ENCODE results near the gene SLC10A4.

The SLC10A4 gene

DNA sequence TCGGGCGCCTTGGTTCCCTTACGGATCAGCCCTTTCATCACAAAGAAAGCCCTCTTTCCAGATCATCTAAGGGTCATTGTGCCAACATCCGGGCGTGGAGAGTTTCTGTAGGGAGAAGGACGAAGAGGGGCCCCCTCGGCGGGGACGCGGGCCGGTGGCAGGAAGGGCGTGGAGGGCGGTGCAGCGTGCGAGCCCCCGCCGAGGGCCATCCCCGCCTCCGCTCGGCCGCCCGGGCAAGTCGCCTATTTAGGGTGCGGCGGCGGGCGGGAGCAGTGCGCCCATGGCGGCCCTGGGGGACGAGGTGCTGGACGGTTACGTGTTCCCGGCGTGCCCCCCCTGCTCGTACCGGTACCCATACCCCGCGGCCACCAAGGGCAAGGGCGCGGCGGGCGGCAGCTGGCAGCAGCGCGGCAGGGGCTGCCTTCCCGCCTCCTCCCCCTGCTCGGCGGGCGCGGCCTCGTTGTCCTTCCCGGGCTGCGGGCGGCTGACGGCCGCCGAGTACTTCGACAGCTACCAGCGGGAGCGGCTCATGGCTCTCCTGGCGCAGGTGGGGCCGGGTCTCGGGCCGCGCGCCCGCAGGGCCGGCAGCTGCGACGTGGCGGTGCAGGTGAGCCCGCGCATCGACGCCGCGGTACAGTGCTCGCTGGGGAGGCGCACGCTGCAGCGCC is 7.0 kb downstream of the SLC10A4 start, which contains the start of gene ZAR1:
TSS of gene ZAR1 (plus strand) at position 241 of the 668 bp plus-strand sequence. CDS start at position 281, 40 bp downstream.
- DNase-seq (ENCODE audit: low read depth in 2 of 2) = no peak

DNA sequence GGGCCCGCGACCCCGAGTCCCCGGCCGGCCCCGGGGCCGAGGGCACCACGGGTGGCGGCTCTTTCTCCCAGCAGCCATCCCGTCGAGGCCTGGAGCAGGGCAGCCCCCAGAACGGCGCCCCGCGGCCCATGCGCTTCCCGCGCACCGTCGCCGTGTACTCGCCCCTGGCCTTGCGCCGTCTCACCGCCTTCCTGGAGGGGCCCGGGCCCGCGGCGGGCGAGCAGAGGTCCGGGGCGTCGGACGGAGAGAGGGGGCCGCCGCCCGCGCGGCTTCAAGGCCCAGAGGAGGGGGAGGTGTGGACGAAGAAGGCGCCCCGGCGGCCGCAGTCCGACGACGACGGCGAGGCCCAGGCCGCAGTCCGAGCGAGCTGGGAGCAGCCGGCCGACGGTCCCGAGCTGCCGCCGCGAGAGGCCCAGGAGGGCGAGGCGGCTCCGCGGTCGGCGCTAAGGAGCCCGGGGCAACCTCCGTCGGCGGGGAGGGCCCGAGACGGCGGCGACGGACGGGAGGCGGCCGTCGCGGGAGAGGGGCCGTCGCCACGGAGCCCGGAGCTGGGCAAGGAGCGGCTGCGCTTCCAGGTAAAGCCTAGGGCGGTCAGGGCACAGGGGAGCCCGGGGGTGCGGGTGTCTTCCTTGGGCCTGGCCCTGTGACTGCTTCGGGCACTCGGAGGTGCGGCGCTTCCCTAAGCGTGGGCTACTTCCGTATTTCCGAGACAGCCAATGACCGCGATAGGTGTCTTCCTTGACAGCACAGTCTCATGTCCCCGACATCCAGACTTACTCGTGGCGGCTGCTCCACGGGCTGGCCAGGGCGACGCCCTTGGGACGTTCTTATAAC is 7.8 kb downstream of the SLC10A4 start:
- DNase-seq (ENCODE audit: low read depth in 2 of 2) = no peak

GRCh38 chr4:48491514-48492176 is 8.5 kb downstream of the SLC10A4 start:
- DNase-seq (ENCODE audit: low read depth in 2 of 2) = no peak

GRCh38 chr4:48493452-48494100 is 10.4 kb downstream of the SLC10A4 start:
- DNase-seq (ENCODE audit: low read depth in 2 of 2) = no peak

DNA sequence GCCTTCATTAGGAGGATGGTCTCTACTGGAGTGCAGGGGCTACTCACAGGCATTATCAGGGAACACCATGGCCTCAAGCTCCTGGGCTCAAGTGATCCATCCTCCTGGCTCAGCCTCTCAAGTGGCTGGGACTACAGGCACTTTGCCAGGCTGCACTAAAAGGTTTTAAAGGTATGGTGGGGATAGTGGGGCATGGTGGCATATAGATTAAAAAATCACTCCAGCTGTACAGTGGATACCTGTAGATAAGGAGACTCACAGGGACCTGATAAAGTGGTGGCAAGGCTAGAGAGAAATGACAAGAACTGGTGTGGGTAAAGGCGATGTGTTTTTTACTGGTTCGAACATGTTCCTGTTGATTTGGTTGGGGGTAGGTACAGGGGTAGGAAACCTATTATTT is 12.8 kb downstream of the SLC10A4 start:
- DNase-seq (ENCODE audit: low read depth in 2 of 2) = no peak

DNA sequence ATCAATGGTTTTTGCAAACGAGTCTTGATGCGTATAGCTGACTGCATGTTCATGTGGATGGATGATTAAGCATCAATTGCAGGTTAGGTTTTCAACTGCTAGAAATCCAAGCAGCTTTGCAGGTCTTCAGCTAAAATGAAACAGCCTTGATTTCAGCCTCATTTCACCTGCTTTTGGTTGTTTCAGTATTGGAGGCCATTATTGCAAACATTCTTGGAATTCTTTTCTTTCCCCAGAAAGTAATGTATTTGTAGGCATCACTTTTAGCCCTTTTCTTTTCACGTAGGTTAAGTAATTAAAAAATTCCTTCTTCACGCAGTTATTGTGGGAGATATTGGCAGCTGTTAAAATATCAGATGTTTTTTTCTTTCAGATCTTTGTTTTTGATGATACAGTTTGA is 15.8 kb downstream of the SLC10A4 start:
- no peak for DNase-seq (ENCODE audit: low read depth in 2 of 2)

- no peak for DNase-seq (ENCODE audit: low read depth in 2 of 2)
Measured at GRCh38 chr4:48499551-48500066, 16.5 kb downstream of the SLC10A4 start.

- no peak for DNase-seq (ENCODE audit: low read depth in 2 of 2)
Measured at GRCh38 chr4:48503233-48504025, 20.3 kb downstream of the SLC10A4 start.

DNA sequence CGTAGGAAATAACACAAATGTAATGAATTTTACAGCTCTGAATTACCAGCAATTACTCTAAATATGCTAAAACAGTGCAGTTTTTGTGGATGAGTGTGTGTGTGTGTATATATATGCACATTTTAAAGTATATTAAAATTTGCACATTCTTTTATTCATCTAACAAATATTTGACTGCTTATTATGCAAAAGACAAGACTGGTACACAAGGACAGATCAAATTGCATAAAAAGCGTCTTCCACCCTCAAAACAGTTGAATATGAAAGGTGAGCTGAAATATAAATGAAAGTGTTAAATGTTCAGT is 20.8 kb downstream of the SLC10A4 start:
- DNase-seq (ENCODE audit: low read depth in 2 of 2) = no peak

GRCh38 chr4:48504352-48504751 is 21.2 kb downstream of the SLC10A4 start:
- no peak for DNase-seq (ENCODE audit: low read depth in 2 of 2)

DNA sequence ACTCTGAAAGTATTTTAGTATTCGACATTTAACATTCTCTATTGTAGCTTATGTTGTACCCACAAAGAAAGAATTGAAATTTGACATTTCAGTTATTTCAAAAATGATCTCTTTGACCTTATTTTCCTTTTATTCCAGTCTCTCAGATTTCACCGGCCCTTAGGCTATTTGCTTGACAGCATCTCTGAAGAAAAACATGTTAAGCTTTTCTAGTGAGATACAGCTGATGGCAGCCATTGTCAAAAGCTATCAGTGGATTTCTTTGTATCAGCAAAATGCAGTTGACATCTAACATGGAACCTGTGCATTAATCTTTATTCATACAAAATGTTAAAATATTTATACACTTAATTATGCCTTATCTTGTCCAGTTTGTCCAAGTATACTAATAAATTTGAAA is 23.6 kb downstream of the SLC10A4 start:
- DNase-seq (ENCODE audit: low read depth in 2 of 2) = no peak

DNA sequence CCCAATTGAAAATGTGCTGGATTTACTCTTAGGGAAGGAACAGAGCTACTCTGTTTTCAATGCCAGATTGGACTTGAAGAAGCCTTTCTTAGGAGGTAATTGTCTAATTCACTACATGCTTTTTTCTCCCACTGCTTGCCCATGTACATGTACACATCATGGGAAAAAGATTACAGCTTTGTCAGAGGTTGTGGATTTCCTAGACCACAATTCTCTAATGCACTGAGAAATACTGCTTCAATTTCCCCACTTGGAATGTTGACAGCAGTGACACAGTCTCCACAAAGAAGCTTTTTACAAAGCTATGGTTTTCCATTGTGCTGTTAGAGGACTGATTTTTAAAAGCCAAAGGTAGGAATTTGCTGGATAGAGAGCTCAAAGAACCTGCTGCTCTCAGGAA is 26.4 kb downstream of the SLC10A4 start:
- DNase-seq (ENCODE audit: low read depth in 2 of 2) = no peak

- DNase-seq (ENCODE audit: low read depth in 2 of 2) = no peak
Measured at GRCh38 chr4:48518143-48518542, 35.0 kb downstream of the SLC10A4 start.

DNA sequence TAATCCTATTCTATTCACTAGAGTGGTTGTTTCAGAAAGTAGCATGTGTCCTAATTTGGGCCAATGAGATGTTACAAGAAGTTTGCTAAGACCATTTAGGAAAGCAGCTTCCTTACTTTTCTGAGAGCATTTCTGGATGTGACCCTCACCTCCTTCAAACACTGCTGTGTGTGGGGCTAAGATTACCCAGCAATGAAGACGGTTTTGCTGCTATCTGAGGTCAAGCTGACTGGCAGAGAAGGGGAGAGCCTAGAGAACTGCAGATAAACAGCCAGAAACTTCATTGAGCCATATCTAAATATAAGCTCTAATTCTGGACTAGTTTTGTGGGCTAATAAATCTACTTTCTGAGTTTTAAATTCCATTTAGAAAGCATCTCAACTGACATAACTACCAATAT is 43.3 kb downstream of the SLC10A4 start:
- no peak for DNase-seq (ENCODE audit: low read depth in 2 of 2)

- DNase-seq (ENCODE audit: low read depth in 2 of 2) = no peak
Measured at GRCh38 chr4:48538358-48538757, 55.2 kb downstream of the SLC10A4 start.
